LoVo (cell line): Measurements from ENCODE around the gene ARL6.
A peak's percentile ranks its signal among the peaks of the same experiment; 100 is the strongest.
"Not testable (repeated sequence)": the region's sequence is repeated elsewhere in the genome, so short reads cannot be mapped to it uniquely, and the experiment has no call there.

Experiments
- DNase-seq: peaks from one replicate; pipeline ENCODE4 v3.0.0-alpha.2; 2016; ENCODE audit warnings: low spot score

Gene ARL6

GRCh38 chr3:97821774-97822358 lies 57.3 kb downstream of the ARL6 start, which contains the start of gene CRYBG3:
CRYBG3 (plus strand) TSS chr3:97822011; CDS start chr3:97822207, 196 bp downstream.
- DNase-seq: peak; percentile 83

GRCh38 chr3:97822359-97822775 lies 57.8 kb downstream of the ARL6 start:
- peak; percentile 41 for DNase-seq

GRCh38 chr3:97823046-97824004 lies 58.8 kb downstream of the ARL6 start:
- no peak for DNase-seq

DNA sequence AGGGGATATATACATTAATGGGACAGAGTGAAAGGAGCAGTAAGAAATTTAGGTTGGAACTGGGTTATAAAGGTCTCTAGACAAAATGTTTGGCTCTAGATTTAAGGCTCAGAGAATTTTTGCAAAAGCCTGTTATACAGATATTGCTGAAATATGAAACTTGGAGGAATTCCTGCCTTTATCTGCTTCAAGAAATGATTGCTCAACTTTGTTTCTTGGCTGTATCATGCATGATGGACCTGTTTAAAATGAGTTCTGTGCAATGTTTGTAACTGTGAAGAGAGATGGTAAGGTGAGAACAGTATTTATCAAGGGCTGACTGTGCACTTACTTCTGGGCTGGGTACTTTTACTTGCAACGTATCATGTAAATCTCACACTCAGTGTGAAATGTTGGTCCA lies 60.5 kb downstream of the ARL6 start:
- DNase-seq: no peak

DNA sequence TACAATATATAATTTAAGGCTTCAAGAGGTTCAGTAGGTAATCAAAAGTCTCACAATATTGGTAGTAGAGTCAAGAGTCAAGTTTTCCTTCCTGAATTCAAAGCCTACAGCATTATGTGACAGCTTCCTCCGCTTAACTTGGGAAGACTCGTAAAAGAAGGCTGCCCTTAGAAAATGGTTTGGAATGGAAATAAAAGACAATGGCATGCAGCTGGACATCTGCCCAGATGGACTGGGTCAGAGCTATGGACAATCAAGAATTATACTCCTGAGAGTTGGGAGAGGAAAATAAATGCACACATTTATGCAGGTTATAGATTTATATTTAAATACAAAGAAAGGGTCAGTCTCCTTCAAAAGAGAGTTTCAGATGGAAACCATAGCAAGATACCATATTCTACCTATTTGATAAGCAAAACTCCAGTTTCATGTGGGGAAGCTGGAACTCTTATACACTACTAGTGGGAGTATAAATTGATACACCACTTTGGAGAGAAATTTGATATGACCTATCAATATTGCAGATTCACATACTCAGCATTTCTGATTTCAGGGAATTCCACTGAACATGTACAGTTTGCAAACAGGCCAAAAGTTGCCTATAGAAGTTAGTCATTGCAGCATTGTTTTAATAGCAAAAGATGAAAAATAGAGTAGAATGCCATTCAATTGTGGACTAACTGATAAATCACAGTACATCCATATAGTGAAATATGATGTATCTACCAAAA lies 63.3 kb downstream of the ARL6 start:
- DNase-seq: no peak

- DNase-seq: no peak
Observed at GRCh38 chr3:97829198-97829597, 64.6 kb downstream of the ARL6 start.

DNA sequence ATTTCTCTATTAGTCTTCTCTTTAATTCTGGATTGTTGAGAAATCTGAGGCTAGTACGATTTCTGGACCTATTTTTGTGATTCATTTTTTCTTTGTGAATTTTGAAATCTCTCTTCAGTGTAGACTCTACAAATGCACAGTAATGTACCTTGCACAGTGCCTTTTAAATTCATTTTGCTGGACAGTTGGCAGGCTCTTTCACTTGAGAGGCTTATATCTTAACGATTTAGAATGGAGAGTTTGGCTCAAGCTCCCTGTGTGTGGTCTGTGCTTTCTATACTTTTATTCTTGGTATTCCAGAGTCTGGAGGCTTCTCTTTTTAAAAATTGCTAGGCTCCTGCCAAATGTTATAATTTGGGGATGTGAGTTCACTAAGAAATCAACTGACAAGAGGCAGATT lies 66.1 kb downstream of the ARL6 start:
- DNase-seq: no peak

DNA sequence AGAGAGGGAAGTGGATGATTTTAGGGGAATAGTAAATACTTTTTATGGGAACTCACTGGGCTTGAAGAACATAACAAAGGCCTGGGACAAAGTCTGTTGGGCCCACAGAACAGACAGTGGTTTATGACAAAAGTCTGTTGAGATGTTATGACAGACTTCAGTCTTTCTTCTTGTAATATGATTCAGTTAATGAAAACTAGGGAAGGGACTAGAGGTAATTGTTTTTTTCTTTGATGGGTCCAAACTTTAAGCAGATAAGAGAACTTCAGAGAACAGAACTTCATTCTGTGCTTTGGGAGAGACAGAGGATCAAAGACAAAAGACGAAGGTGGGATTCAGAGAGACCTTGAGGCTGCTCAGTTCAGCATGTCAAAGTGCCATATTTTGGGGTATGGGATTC lies 66.6 kb downstream of the ARL6 start:
- DNase-seq: no peak

GRCh38 chr3:97833184-97833583 lies 68.6 kb downstream of the ARL6 start:
- not testable (repeated sequence) for DNase-seq

DNA sequence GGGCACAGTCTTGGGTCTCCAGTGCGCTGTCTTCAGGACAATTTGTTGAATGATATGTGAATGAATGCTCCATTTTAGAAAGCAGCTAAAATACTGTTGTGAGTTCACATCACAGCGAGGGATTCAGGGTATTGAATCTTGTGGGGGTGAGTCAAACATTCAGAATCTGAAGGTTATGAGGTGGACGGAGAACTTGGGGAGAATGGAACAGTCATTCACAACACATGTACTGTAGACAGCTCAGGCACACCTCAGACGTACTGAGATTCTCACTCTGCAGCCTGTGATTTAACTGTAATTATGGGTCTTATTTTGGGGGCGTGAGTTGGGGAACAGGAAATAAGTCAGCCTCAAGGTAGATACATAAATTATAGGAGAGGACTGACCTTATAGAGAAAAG lies 71.2 kb downstream of the ARL6 start:
- DNase-seq: no peak

GRCh38 chr3:97838393-97838792 lies 73.8 kb downstream of the ARL6 start:
- no peak for DNase-seq

DNA sequence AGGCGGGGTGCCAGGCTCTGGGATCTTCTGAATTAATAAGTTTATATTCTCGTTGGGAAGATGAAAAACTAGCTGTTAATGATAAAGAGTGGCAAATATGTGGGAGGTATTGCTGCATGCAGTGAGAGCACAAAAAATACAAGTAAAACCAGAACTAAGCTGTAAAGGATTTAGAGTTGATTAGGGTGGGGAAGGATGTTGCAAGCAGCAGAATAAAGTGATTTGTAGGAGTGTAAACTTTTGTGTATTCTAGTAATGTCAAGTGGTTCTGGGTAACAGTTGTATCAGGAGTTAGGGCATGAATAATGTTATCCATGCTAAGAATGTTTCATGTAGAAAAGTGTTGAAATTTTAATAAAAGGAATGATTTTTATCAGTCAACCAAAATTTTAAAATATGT lies 75.4 kb downstream of the ARL6 start:
- DNase-seq: no peak

GRCh38 chr3:97841304-97841703 lies 76.7 kb downstream of the ARL6 start:
- DNase-seq: no peak

DNA sequence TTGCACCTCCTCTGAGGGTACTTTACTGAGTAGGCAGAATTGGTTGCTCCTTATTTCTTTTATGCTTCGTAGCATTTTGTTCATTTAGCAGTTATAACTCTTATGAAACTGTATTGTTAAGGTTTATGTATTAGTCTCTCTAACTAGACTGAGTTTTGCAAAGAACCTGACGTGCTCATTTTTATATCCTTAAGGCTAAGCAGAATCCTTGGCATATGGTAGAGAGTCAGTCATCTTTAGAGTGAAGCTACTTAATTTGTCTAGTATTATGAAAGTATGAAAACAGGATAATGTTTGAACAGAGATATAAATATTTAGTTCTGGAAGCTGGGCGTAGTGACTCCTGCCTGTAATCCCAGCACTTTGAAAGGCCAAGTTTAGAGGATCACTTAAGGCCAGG lies 77.4 kb downstream of the ARL6 start:
- DNase-seq: no peak

- no peak for DNase-seq
Observed at GRCh38 chr3:97848779-97849178, 84.2 kb downstream of the ARL6 start.
